Hepatocyte (in vitro differentiated cells): ENCODE measurements around the gene HOXA6. TPM values are rescaled to one million over a fixed set of nuclear protein-coding genes. Genes with fewer than 3 reads are reported as not detected.

Experiments
- DNase-seq: peaks from one replicate; pipeline ENCODE4 v3.0.0-alpha.2; 2016; ENCODE audit warnings: low spot score
- H2AFZ ChIP-seq: fragments of 200-600 bp; sonication (generic); 2 replicates; pipeline ENCODE4 v1.6.0; 2016; ENCODE audit warnings: antibody characterized with exemption, mild to moderate bottlenecking
- H3K27ac ChIP-seq: fragments of 200-600 bp; sonication (generic); 2 replicates; pipeline ENCODE4 v1.5.1; 2016; ENCODE audit warnings: mild to moderate bottlenecking
- H3K27me3 ChIP-seq: fragments of 200-600 bp; sonication (generic); 2 replicates; pipeline ENCODE4 v1.6.1; 2016
- H3K36me3 ChIP-seq: fragments of 200-600 bp; sonication (generic); replicated peaks from 2 replicates; pipeline ENCODE4 v1.5.1; 2016; ENCODE audit warnings: low read depth; ENCODE audit not compliant: insufficient read depth
- H3K4me1 ChIP-seq: fragments of 200-600 bp; sonication (generic); 2 replicates; pipeline ENCODE4 v1.5.1; 2016; ENCODE audit warnings: mild to moderate bottlenecking, moderate library complexity; ENCODE audit not compliant: insufficient read depth
- H3K4me2 ChIP-seq: fragments of 200-600 bp; sonication (generic); 2 replicates; pipeline ENCODE4 v1.6.0; 2016
- H3K4me3 ChIP-seq: fragments of 200-600 bp; sonication (generic); 2 replicates; pipeline ENCODE4 v1.5.1; 2016; ENCODE audit warnings: mild to moderate bottlenecking
- H3K79me2 ChIP-seq: fragments of 200-600 bp; sonication (generic); 2 replicates; pipeline ENCODE4 v1.6.0; 2017; ENCODE audit warnings: mild to moderate bottlenecking
- H3K9me2 ChIP-seq: fragments of 200-600 bp; sonication (generic); replicated peaks from 2 replicates; pipeline ENCODE4 v1.6.0; 2017; ENCODE audit warnings: mild to moderate bottlenecking; ENCODE audit not compliant: insufficient read depth
- H3K9me3 ChIP-seq: fragments of 200-600 bp; sonication (generic); 2 replicates; pipeline ENCODE4 v1.5.1; 2016; ENCODE audit warnings: low read depth, mild to moderate bottlenecking
- H4K20me1 ChIP-seq: fragments of 200-600 bp; sonication (generic); 2 replicates; pipeline ENCODE4 v1.6.0; 2016; ENCODE audit warnings: mild to moderate bottlenecking; ENCODE audit not compliant: insufficient read depth, poor library complexity, severe bottlenecking
- EZH2 ChIP-seq: fragments of 200-600 bp; sonication (generic); IDR thresholded peaks from 2 replicates; pipeline ENCODE4 v1.6.1; 2016; ENCODE audit warnings: antibody characterized with exemption, mild to moderate bottlenecking, borderline replicate concordance
- EZH2phosphoT487 ChIP-seq: fragments of 200-600 bp; sonication (generic); IDR thresholded peaks from one replicate; pipeline ENCODE4 v1.6.1; 2018; ENCODE audit warnings: antibody characterized with exemption, mild to moderate bottlenecking, low read depth, moderate library complexity; ENCODE audit not compliant: unreplicated experiment, severe bottlenecking
- WGBS: methylation state at CpG from one replicate; pipeline ENCODE4 v1.1.6; 2016; ENCODE audit warnings: low lambda C conversion rate; ENCODE audit errors: missing lambda C conversion rate; 5-methylcytosine and 5-hydroxymethylcytosine counted together
- polyA plus RNA-seq: library from polyadenylated mRNA; unstranded; fragments of >200 nt; fragmentation: Nextera tagmentation; extraction: Ambion mirVana; gene quantifications from 2 replicates; pipeline ENCODE4 v1.2.1, GENCODE V29; 2016
- total RNA-seq: library from RNA; depleted of rRNA; stranded (reverse); fragments of >200 nt; gene quantifications from 2 replicates; pipeline ENCODE4 v1.2.3, GENCODE V29; 2014
- TF ChIP-seq, protein P1 (sequence below): fragments of 200-600 bp; sonication (generic); IDR thresholded peaks from 2 replicates; pipeline ENCODE4 v1.5.1; 2016; ENCODE audit warnings: antibody characterized with exemption, mild to moderate bottlenecking; ENCODE audit not compliant: poor library complexity

HOXA6 gene
- total and polyA plus RNA-seq, 2 experiments from 2014 or later = 0.23 TPM; not detected in 1

DNA sequence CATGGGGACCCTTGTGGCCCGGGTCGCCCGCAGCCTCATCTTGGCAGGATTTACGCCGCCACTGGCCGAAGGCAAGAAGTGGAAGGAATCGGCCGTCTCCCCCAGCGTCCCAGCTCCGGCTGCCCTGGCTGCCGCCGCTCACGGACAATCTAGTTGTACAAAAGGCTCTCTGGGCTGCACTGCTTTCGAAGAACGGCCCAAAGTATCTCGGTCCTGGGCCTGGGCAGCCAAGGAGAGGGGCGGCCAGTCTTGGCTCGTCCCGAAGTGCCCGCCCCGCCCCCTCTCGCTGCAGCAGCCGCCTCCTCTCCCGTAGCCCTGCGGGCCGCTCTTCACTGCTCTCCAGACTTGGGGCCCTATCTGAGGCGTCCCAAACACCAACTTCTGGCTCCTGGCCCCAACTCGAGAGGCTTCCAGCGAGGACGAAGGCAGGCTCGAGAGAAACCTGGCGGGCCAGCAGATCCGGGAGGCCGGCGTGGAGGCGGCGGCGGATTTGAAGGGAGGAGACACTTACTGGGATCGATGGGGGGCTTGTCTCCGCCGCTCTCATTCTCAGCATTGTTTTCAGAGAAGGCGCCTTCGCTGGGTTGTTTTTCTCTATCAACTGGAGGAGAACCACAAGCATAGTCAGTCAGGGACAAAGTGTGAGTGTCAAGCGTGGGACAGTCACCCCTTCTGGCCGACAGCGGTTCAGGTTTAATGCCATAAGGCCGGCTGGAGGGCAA, 17.0 kb upstream of the HOXA6 start:
- peaks cover 29% of the 10 kb centered on the region for H3K4me1 ChIP-seq

DNA sequence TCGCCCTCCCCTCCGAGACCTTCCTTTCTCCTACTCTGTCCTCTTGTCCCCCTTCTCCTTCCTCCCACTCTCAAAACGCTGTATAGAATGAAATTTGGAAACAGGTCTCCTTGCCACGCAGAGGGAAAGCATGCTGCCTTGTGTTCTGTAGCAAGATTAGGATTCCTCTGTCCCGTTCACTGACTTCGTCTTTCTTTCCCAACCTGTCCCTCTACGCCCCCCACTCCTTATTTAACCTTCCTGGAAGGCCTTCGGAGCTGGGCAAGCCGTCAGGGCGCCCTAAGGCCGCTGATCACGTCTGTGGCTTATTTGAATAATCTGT, 16.4 kb upstream of the HOXA6 start:
- no peak overlapping the region for H3K4me3 ChIP-seq
- TF ChIP-seq EZH2phosphoT487 = no peak
- peaks cover 67% of the 10 kb centered on the region for H3K79me2 ChIP-seq
- DNase-seq = no peak
- H3K27me3 ChIP-seq = peaks cover 92% of the 10 kb centered on the region
- H3K27ac ChIP-seq = peak overlapping the region; percentile 96
- no peaks in the 10 kb centered on the region for H4K20me1 ChIP-seq
- H3K4me2 ChIP-seq = peak overlapping the region; percentile 96
- no peak overlapping the region for H2AFZ ChIP-seq
- H3K9me3 ChIP-seq = no peaks in the 10 kb centered on the region
- H3K9me2 ChIP-seq = no peaks in the 10 kb centered on the region
- H3K4me1 ChIP-seq = peaks cover 26% of the 10 kb centered on the region
- 24% methylated on average over 12 of the region's 12 CpGs for WGBS
- H3K36me3 ChIP-seq = no peaks in the 10 kb centered on the region

More for the DNA sequence above, 17.0 kb upstream of the HOXA6 start:
- peaks cover 92% of the 10 kb centered on the region for H3K27me3 ChIP-seq
- H3K27ac ChIP-seq = peak overlapping the region; percentile 96
- H3K36me3 ChIP-seq = no peaks in the 10 kb centered on the region
- peaks cover 72% of the 10 kb centered on the region for H3K79me2 ChIP-seq
- 23% methylated on average over 37 of the region's 47 CpGs for WGBS
- TF ChIP-seq, protein P1, sequence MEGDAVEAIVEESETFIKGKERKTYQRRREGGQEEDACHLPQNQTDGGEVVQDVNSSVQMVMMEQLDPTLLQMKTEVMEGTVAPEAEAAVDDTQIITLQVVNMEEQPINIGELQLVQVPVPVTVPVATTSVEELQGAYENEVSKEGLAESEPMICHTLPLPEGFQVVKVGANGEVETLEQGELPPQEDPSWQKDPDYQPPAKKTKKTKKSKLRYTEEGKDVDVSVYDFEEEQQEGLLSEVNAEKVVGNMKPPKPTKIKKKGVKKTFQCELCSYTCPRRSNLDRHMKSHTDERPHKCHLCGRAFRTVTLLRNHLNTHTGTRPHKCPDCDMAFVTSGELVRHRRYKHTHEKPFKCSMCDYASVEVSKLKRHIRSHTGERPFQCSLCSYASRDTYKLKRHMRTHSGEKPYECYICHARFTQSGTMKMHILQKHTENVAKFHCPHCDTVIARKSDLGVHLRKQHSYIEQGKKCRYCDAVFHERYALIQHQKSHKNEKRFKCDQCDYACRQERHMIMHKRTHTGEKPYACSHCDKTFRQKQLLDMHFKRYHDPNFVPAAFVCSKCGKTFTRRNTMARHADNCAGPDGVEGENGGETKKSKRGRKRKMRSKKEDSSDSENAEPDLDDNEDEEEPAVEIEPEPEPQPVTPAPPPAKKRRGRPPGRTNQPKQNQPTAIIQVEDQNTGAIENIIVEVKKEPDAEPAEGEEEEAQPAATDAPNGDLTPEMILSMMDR = peak; percentile 8
- peak; percentile 91 for TF ChIP-seq EZH2
- TF ChIP-seq EZH2phosphoT487 = peak; percentile 26
- no peak overlapping the region for H2AFZ ChIP-seq
- H3K4me3 ChIP-seq = peak overlapping the region; percentile 12
- no peak for DNase-seq
- H3K4me2 ChIP-seq = peak overlapping the region; percentile 96
- no peaks in the 10 kb centered on the region for H4K20me1 ChIP-seq
- no peaks in the 10 kb centered on the region for H3K9me3 ChIP-seq
- H3K9me2 ChIP-seq = no peaks in the 10 kb centered on the region

DNA sequence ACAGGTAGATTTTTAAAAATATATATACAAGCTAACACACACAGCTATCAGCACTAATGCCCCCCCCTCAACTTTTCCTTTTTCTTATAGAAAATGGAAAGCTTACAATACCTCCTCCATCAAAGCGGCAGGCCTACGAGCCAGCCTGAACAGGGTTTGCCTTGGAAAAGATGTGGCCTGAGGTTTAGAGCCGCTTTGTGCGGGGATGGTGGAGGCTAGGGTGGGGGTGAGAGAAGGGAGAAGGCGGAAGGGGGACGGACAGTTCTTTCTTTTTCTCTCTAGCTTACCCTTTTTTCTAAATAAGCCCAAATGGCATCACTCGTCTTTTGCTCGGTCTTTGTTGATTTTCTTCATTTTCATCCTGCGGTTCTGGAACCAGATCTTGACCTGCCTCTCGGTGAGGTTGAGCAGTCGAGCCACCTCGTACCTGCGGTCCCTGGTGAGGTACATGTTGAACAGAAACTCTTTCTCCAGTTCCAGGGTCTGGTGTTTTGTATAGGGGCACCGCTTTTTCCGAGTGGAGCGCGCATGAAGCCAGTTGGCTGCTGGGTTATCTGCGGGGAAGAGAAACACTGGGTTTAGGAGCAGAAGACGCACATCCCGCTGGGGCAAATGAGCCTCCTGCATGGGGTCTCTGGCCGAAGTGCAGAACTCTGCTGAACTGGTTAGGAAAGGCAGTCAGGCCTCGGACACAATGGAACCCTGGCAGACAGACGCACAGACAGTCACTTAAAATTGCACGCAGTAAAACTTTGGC, 15.9 kb upstream of the HOXA6 start:
- H3K36me3 ChIP-seq = no peaks in the 10 kb centered on the region
- no peaks in the 10 kb centered on the region for H3K9me2 ChIP-seq
- no peak for TF ChIP-seq EZH2phosphoT487
- TF ChIP-seq EZH2 = no peak
- TF ChIP-seq, protein P1 = no peak
- H3K4me1 ChIP-seq = peaks cover 26% of the 10 kb centered on the region
- H3K9me3 ChIP-seq = no peaks in the 10 kb centered on the region
- peak overlapping the region; percentile 96 for H3K4me2 ChIP-seq
- peaks cover 62% of the 10 kb centered on the region for H3K79me2 ChIP-seq
- H3K4me3 ChIP-seq = peak overlapping the region; percentile 10
- H4K20me1 ChIP-seq = no peaks in the 10 kb centered on the region
- DNase-seq = no peak
- peaks cover 92% of the 10 kb centered on the region for H3K27me3 ChIP-seq
- WGBS = 52% methylated on average over 24 of the region's 24 CpGs
- no peak overlapping the region for H2AFZ ChIP-seq
- peak overlapping the region; percentile 22 for H3K27ac ChIP-seq
